Fibroblast of pulmonary artery (primary cell): ENCODE measurements around the gene MAP3K12.

Experiments
- DNase-seq: peaks from one replicate; pipeline ENCODE4 v3.0.0-alpha.2; 2010; ENCODE audit warnings: low read depth
- H3K4me3 ChIP-seq: replicated peaks from 2 replicates; pipeline ENCODE4 v1.5.1; 2011; ENCODE audit warnings: low read depth, mild to moderate bottlenecking, control low read depth, low read length, moderate library complexity
- CTCF ChIP-seq: IDR thresholded peaks from 2 replicates; pipeline ENCODE4 v1.5.1; 2011; ENCODE audit warnings: mild to moderate bottlenecking, control low read depth, low read length, inconsistent platforms; ENCODE audit errors: missing control alignments

The MAP3K12 gene

DNA sequence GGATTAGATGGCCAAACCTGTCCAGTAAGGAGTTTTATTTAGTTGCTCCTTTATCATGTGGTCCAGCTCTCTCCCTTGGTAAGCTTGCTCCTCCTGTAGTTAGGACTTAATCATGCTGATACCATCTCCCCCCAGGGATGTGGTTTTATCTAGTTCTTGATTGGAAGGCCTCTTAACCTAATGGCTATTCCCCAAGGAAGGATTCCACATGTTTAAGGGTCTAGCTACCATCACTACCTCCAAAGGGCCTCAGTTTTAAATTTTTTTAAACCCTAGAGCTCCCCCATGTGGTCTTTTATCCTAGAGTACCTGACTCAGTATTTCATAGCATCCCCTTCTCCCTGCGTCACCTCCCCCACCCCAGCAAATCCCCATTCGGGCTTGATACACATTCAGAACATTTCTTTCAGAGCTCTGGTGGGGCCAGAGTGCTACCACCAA lies 22.5 kb downstream of the MAP3K12 start:
- H3K4me3 ChIP-seq: no peak overlapping the region
- peak; percentile 38 for TF ChIP-seq CTCF
- peak; percentile 44 for DNase-seq

- no peak overlapping the region for H3K4me3 ChIP-seq
- no peak for TF ChIP-seq CTCF
- DNase-seq: no peak
Measured at GRCh38 chr12:53474819-53475218, 24.4 kb downstream of the MAP3K12 start.

GRCh38 chr12:53474077-53474476 lies 25.2 kb downstream of the MAP3K12 start:
- DNase-seq: no peak
- H3K4me3 ChIP-seq: no peak overlapping the region
- no peak for TF ChIP-seq CTCF

DNA sequence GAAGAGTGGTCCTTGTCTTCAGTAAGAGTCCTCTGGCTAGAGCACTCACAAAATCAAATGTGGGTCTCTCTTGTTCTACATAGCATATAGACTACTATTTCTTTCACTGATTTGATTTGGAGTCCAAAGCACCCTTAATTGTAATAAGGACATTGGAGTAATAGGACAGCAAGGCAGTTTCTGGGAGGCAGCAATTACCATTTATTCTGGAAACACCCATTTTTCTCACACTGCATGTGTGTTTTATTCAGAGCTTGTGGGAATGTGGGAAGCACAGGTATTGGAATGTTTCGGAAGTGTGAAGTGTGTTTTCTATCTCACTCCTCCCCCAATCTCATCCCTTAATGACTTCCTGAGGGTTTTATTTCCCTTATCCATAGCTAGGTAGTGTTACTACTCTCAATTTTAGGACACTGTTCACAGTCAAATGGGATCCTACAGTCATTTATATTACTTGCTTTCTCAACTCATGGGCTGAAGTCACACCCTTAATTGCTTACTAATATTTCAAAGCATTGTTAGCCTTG lies 27.1 kb downstream of the MAP3K12 start:
- no peak for TF ChIP-seq CTCF
- DNase-seq: no peak
- no peak overlapping the region for H3K4me3 ChIP-seq

DNA sequence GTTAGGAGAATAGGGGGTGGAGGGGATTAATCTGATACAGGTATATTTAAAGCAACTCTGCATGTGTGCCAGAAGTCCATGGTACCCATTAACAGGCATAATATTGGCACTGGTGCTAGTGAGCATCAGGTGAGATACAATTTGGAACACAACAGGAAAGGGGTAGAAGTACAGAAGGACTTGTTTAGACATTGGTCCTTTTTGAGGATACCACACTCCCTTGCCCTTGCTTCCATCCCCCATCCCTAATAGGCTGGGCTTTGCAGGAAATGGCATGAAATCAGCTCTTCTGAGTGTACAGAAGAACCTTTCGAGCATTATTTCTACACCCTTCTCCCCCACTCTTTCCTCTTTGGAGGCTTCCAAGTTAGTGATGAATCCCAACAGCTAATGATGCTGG lies 31.0 kb downstream of the MAP3K12 start:
- DNase-seq: no peak
- TF ChIP-seq CTCF: no peak
- H3K4me3 ChIP-seq: no peak overlapping the region

GRCh38 chr12:53467880-53468279 lies 31.4 kb downstream of the MAP3K12 start:
- no peak for DNase-seq
- no peak overlapping the region for H3K4me3 ChIP-seq
- TF ChIP-seq CTCF: no peak

GRCh38 chr12:53467082-53467481 lies 32.2 kb downstream of the MAP3K12 start:
- DNase-seq: no peak
- TF ChIP-seq CTCF: no peak
- no peak overlapping the region for H3K4me3 ChIP-seq
